GM19455 (cell line): ENCODE measurements around the gene TSC2.
"Not testable (repeated sequence)": the region's sequence is repeated elsewhere in the genome, so short reads cannot be mapped to it uniquely, and the experiment has no call there.

Experiments
- ATAC-seq: cut with Tn5 transposase; IDR thresholded peaks from one replicate; pipeline ENCODE4 v1.9.1; 2021; ENCODE audit not compliant: unreplicated experiment

TSC2 gene

DNA sequence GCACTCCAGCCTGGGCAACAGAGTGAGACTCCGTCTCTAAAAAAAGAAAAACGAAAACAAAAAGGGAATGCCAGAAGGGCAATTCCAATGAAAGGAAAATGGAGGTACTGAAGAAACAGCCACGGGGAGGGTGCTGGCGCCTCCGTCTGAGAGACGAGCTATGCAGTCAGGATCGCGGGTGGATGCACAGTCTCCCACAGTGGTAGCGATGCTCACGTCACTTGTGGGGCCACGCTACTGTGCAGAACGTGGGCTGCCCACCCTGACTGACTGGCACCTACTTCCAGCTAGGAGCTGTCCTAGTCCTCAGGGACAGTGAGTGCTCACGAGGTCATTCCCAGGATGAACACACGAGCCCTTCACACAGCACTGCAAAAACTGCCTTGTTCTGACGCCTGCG lies 53.8 kb downstream of the TSC2 start:
- not testable (repeated sequence) for ATAC-seq

DNA sequence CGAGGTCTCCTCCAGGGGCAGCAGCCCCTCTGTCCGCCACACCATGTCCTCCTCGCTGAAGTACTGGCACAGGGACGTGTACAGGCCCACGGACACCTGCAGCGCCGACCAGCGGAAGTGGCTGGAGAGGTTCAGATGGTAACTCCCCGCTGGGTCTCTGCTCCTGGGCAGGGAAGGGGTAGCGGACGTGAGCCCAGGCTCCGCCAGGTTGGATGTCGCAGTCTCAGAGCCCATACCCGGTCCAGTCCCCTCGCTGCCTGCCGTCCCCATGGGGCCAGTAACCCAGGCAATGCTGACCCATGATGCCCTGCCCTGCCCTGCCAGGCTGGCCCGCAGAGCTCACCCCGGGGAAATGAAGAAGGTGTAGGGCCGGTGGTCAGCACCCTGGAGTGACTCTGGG lies 54.7 kb downstream of the TSC2 start:
- no peak for ATAC-seq

- not testable (repeated sequence) for ATAC-seq
Measured at GRCh38 chr16:2104464-2104863, 56.7 kb downstream of the TSC2 start.

DNA sequence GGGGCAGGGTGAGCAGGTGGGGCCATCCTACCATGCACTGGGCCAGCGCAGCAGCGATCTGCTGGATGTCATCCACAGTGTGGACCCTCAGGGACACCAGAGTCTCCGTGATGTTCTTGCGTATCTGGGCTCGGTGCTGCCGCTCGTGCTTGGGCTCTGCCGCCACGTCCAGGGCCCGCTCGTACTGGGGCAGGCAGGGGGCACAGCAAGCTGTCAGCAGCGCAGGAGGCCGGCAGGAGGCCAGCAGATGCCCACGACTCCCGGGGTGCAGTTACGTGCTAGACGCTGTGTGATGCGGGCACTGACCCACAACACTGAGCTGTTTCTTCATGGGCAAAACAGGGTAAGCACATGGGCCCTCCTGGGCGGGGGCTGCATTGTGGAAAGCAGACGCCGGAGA lies 57.5 kb downstream of the TSC2 start:
- not testable (repeated sequence) for ATAC-seq

DNA sequence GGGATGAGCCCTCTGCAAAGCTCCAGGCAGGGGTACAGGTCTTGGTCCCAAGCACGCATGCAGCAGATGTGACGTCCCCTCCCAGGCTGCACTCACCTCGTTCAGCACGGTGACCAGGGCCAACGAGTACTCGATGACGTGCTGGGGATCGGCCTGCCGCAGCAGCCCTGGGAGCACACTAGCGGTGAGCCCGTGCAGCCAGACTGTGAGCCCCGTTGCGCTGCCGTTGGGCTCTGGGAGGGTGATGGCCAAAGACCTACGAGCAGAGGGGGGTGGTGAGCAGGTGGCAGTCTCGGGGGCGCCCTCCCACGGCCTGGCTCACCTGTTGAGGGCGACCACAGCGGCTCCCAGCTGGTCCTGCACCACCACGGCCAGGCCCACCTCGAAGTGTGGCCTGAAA lies 58.0 kb downstream of the TSC2 start:
- not testable (repeated sequence) for ATAC-seq

DNA sequence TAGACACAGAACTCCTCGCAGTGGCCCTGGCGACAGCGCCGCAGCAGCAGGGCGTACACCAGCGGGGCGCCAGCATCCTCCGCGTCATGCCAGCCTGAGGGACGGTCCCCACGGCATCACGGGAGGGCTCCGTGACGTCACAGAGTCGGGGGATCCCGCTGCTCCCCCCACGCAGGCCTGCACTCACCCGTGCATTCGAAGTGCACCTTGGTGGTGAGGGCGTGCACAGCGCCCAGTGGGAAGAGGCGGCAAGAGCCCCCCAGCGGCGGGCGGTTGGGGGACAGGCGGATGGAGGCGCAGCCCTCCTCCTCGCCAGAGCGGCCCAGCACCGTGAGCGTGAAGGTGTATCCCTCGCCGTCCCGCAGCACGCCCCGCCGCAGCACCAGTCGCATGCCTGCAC lies 58.4 kb downstream of the TSC2 start:
- not testable (repeated sequence) for ATAC-seq

GRCh38 chr16:2107121-2107790 lies 59.5 kb downstream of the TSC2 start:
- ATAC-seq: not testable (repeated sequence)

DNA sequence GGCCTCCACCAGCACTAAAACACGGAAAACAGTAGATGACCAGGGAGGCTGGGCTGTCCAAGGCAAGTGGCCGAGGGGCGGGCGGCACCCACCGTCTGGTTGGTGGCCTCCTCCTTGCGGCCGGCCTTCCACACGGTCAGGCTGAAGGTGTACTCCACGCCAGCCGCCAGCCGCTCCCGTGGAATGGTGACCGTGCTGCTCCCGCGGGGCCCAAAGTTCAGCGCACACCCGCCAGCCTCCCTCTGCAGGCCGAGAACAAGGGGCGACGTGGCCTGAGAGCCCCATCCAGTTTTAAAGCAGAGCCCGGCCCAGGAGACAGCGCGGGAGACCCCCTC lies 60.0 kb downstream of the TSC2 start:
- not testable (repeated sequence) for ATAC-seq

GRCh38 chr16:2108446-2109270 lies 60.9 kb downstream of the TSC2 start:
- not testable (repeated sequence) for ATAC-seq

DNA sequence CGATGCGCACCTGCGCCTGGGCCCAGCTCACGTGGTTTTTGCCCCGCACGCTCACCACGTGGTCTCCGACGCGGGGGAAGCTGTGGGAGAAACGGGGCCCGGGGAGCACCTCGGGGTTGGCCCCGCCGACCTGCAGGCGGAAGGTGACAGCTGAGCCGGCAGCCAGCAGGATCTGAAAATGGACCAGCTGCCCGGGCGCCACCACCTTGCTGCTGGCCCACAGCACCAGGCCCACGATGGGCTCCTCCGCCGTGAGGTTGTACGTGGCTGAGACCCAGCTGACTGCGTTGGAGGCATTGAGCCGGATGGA lies 61.4 kb downstream of the TSC2 start:
- ATAC-seq: not testable (repeated sequence)

DNA sequence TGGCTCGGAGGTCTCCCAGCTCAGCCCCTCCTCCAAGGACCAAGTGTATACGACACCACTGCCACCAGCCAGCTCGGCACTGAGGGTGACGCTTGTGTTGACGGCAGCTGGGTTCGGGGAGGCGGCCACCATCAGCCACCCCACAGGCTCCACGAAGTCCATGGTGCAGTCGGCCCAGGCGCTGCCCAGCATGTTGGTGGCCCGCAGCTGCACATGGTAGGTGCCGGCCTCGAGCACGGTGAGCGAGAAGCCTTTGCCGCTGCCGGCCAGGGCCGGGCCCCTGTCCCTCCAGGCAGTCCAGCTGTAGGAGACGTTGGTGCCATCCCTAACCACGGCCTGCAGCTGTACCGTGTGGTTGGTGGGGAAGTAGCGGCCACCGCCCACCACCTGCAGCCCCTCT lies 62.1 kb downstream of the TSC2 start:
- ATAC-seq: not testable (repeated sequence)

GRCh38 chr16:2110332-2111008 lies 62.7 kb downstream of the TSC2 start:
- ATAC-seq: not testable (repeated sequence)

DNA sequence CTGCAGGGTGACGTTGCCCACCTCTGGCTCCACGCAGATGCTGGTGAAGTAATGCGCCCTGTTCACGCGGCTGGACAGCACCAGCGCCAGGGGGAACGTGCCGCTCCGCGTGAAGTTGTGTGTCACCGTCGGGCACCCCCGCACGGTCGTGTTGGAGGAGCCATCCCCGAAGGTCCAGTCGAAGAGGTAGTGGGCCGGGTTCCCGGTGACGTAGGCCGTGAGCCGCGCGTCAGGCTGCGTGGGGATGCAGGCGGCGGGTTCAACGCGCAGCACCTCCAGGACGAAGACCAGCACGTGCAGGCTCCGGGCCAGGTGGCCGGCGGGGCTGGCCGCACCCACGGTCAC lies 63.2 kb downstream of the TSC2 start:
- ATAC-seq: not testable (repeated sequence)

- ATAC-seq: not testable (repeated sequence)
Measured at GRCh38 chr16:2111412-2112335, 63.9 kb downstream of the TSC2 start.

- not testable (repeated sequence) for ATAC-seq
Measured at GRCh38 chr16:2112539-2113106, 64.8 kb downstream of the TSC2 start.

DNA sequence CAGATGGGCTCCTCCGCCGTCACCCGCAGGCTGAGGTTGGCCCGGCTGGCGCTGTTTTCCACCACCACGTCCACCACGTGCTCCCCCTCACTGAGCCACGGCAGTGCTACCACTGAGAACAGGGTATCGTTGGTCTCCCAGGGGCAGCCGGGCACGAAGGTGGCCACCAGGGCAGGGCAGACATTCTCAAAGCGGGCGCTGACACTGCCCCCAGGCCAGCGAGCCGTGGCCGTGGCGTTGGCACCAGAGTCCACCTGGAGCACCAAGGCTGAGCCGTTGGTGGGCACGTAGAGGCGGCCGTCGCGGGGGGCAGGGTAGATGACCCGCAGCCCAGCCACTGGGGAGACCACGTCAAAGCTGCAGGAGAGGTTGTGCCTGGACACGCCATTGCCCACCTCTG lies 66.4 kb downstream of the TSC2 start:
- ATAC-seq: not testable (repeated sequence)

GRCh38 chr16:2114885-2115590 lies 67.3 kb downstream of the TSC2 start:
- ATAC-seq: not testable (repeated sequence)

DNA sequence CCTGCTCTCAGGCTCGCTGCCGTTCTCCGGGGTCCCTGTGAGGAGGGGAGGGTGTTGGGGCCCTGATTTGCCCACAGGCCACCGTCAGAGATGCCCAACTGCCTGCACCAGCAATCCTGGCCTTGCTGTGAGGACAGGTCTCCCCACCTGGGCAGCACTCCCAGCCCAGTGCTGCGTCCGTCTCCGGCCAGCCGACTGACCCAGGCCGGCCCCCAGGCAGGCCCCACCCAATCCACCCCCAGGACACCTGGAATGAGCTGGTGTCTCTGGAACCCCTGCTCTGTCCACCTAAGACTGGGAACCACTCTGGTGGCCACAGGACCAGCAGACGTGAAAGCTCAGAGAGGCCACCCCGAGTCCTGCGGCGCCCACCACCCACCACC lies 67.8 kb downstream of the TSC2 start:
- ATAC-seq: no peak

- not testable (repeated sequence) for ATAC-seq
Measured at GRCh38 chr16:2116428-2116827, 68.6 kb downstream of the TSC2 start.

GRCh38 chr16:2117341-2117740 lies 69.6 kb downstream of the TSC2 start:
- ATAC-seq: not testable (repeated sequence)
